Neural cell (in vitro differentiated cells): Measurements from ENCODE around the gene SDHB. TPM values are rescaled to one million over a fixed set of nuclear protein-coding genes. Genes with fewer than 3 reads are reported as not detected.

Source experiments
- H2AFZ ChIP-seq: fragments of 200-600, 300-800 bp; sonication (generic), shearing (Covaris generic); 2 replicates; pipeline ENCODE4 v1.6.0; 2014; ENCODE audit warnings: low read depth, mild to moderate bottlenecking, antibody characterized with exemption, low read length, moderate library complexity
- H3F3A ChIP-seq: fragments of 200-600 bp; shearing (Covaris generic); 2 replicates; pipeline ENCODE4 v1.6.1; 2016; ENCODE audit warnings: mild to moderate bottlenecking, moderate library complexity, mixed read lengths, antibody characterized with exemption, low read length; ENCODE audit not compliant: insufficient read depth, poor library complexity, severe bottlenecking
- H3K27ac ChIP-seq: fragments of 200-600, 300-800 bp; sonication (generic), shearing (Covaris generic); 2 replicates; pipeline ENCODE4 v1.5.1; 2014; ENCODE audit warnings: mild to moderate bottlenecking, low read length, moderate library complexity
- H3K27me3 ChIP-seq: fragments of 300-800, 200-600 bp; sonication (generic), shearing (Covaris generic); 2 replicates; pipeline ENCODE4 v1.6.0; 2014; ENCODE audit warnings: mild to moderate bottlenecking, low read depth, low read length, moderate library complexity; ENCODE audit not compliant: insufficient read depth
- H3K36me3 ChIP-seq: fragments of 300-800, 200-600 bp; sonication (generic), shearing (Covaris generic); 2 replicates; pipeline ENCODE4 v1.5.1; 2014; ENCODE audit warnings: mild to moderate bottlenecking, antibody characterized with exemption, low read length, moderate library complexity; ENCODE audit not compliant: insufficient read depth
- H3K4me2 ChIP-seq: fragments of 300-800, 200-600 bp; sonication (generic), shearing (Covaris generic); 2 replicates; pipeline ENCODE4 v1.6.0; 2014; ENCODE audit warnings: mild to moderate bottlenecking, low read length
- H3K4me3 ChIP-seq: fragments of 300-800, 200-600 bp; sonication (generic), shearing (Covaris generic); 2 replicates; pipeline ENCODE4 v1.5.1; 2014; ENCODE audit warnings: mild to moderate bottlenecking, low read length, moderate library complexity
- H3K79me2 ChIP-seq: fragments of 200-600 bp; shearing (Covaris generic); replicated peaks from 2 replicates; pipeline ENCODE4 v1.6.0; 2014; ENCODE audit warnings: mild to moderate bottlenecking, low read length, moderate library complexity; ENCODE audit not compliant: insufficient read depth
- H3K9ac ChIP-seq: fragments of 300-800, 200-600 bp; sonication (generic), shearing (Covaris generic); 2 replicates; pipeline ENCODE4 v1.6.1; 2016; ENCODE audit warnings: mild to moderate bottlenecking, low read length, mixed read lengths
- H3K9me2 ChIP-seq: fragments of 200-600 bp; shearing (Covaris generic); 2 replicates; pipeline ENCODE4 v1.6.1; 2016; ENCODE audit warnings: mild to moderate bottlenecking, low read length, mixed read lengths; ENCODE audit not compliant: insufficient read depth
- H3K9me3 ChIP-seq: fragments of 200-600, 300-800 bp; sonication (generic), shearing (Covaris generic); 2 replicates; pipeline ENCODE4 v1.6.1; 2016; ENCODE audit warnings: mild to moderate bottlenecking, mixed run types, low read length, moderate library complexity, mixed read lengths
- H4K20me1 ChIP-seq: fragments of 200-600 bp; shearing (Covaris generic); 2 replicates; pipeline ENCODE4 v1.6.1; 2016; ENCODE audit warnings: mild to moderate bottlenecking, mixed run types; ENCODE audit not compliant: insufficient read depth
- CTCF ChIP-seq: fragments of 450-650 bp; IDR thresholded peaks from 2 replicates; pipeline ENCODE4 v1.5.1; 2014; ENCODE audit warnings: antibody characterized with exemption, mild to moderate bottlenecking, moderate library complexity; ENCODE audit not compliant: poor library complexity, severe bottlenecking
- EP300 ChIP-seq: fragments of 450-650 bp; conservative IDR thresholded peaks from 2 replicates; pipeline ENCODE4 v1.6.1; 2014; ENCODE audit warnings: antibody characterized with exemption, mild to moderate bottlenecking, moderate library complexity; ENCODE audit not compliant: poor library complexity, severe bottlenecking
- EZH2 ChIP-seq: fragments of 200-600, 300-800 bp; shearing (Covaris generic), sonication (generic); IDR thresholded peaks from 2 replicates; pipeline ENCODE4 v1.6.1; 2014; ENCODE audit warnings: antibody characterized with exemption, low read length, borderline replicate concordance, mild to moderate bottlenecking; ENCODE audit not compliant: insufficient read depth, poor library complexity, severe bottlenecking
- MXI1 ChIP-seq: fragments of 450-650 bp; conservative IDR thresholded peaks from 2 replicates; pipeline ENCODE4 v1.6.1; 2014; ENCODE audit warnings: antibody characterized with exemption, mild to moderate bottlenecking; ENCODE audit not compliant: poor library complexity, severe bottlenecking
- POLR2AphosphoS5 ChIP-seq: IDR thresholded peaks from 2 replicates; pipeline ENCODE4 v1.6.1; 2012
- RAD21 ChIP-seq: fragments of 450-650 bp; conservative IDR thresholded peaks from 2 replicates; pipeline ENCODE4 v1.6.1; 2014; ENCODE audit warnings: antibody characterized with exemption, mild to moderate bottlenecking, moderate library complexity
- REST ChIP-seq: IDR thresholded peaks from 2 replicates; pipeline ENCODE4 v1.6.1; 2012; ENCODE audit warnings: borderline replicate concordance
- SMC3 ChIP-seq: fragments of 450-650 bp; conservative IDR thresholded peaks from 2 replicates; pipeline ENCODE4 v1.6.1; 2014; ENCODE audit warnings: antibody characterized with exemption, mild to moderate bottlenecking, moderate library complexity; ENCODE audit not compliant: poor library complexity
- TAF1 ChIP-seq: IDR thresholded peaks from 2 replicates; pipeline ENCODE4 v1.6.1; 2012; ENCODE audit warnings: low read depth
- polyA plus RNA-seq: library from polyadenylated mRNA; depleted of rRNA; stranded (reverse); fragments of >200 nt; gene quantifications from 2 replicates; pipeline ENCODE4 v1.2.3, GENCODE V29; 2014

SDHB gene
- polyA plus RNA-seq, 1 donor from 2014 or later: 129 TPM

- Histone ChIP-seq H3K9me2 (no peaks in the 10 kb centered on the region), H3K4me3 (no peak overlapping the region), H3K4me2 (no peak overlapping the region), H3K79me2 (no peaks in the 10 kb centered on the region), H3K9ac (no peak overlapping the region), H3F3A (no peaks in the 10 kb centered on the region), H3K9me3 (no peaks in the 10 kb centered on the region), H4K20me1 (no peaks in the 10 kb centered on the region), H3K36me3 (peaks cover 24% of the 10 kb centered on the region), H2AFZ (no peak overlapping the region), H3K27me3 (no peaks in the 10 kb centered on the region), H3K27ac (no peak overlapping the region)
- TF ChIP-seq REST (no peak), POLR2AphosphoS5 (no peak), SMC3 (no peak), RAD21 (no peak), EZH2 (no peak), TAF1 (no peak), CTCF (no peak), EP300 (no peak), MXI1 (no peak)
Observed at GRCh38 chr1:17027403-17027802, 26.4 kb downstream of the SDHB start.

GRCh38 chr1:17024721-17025120, 29.1 kb downstream of the SDHB start:
- H3K36me3 ChIP-seq: peaks cover 34% of the 10 kb centered on the region
- H3K9me2 ChIP-seq: no peaks in the 10 kb centered on the region
- no peaks in the 10 kb centered on the region for H3K27me3 ChIP-seq
- H4K20me1 ChIP-seq: no peaks in the 10 kb centered on the region
- H3K4me3 ChIP-seq: no peak overlapping the region
- H2AFZ ChIP-seq: no peak overlapping the region
- no peak overlapping the region for H3K4me2 ChIP-seq
- H3K9ac ChIP-seq: no peak overlapping the region
- no peak overlapping the region for H3K27ac ChIP-seq
- H3K9me3 ChIP-seq: no peaks in the 10 kb centered on the region
- no peak for TF ChIP-seq POLR2AphosphoS5
- TF ChIP-seq MXI1: no peak
- TF ChIP-seq EZH2: no peak
- TF ChIP-seq SMC3: no peak
- no peaks in the 10 kb centered on the region for H3F3A ChIP-seq
- H3K79me2 ChIP-seq: no peaks in the 10 kb centered on the region
